ENCODE results near the gene LRIT2. TPM values are rescaled to one million over a fixed set of nuclear protein-coding genes. Genes with fewer than 3 reads are reported as not detected.

Gene LRIT2
- total RNA-seq = not detected in 2 replicates

DNA sequence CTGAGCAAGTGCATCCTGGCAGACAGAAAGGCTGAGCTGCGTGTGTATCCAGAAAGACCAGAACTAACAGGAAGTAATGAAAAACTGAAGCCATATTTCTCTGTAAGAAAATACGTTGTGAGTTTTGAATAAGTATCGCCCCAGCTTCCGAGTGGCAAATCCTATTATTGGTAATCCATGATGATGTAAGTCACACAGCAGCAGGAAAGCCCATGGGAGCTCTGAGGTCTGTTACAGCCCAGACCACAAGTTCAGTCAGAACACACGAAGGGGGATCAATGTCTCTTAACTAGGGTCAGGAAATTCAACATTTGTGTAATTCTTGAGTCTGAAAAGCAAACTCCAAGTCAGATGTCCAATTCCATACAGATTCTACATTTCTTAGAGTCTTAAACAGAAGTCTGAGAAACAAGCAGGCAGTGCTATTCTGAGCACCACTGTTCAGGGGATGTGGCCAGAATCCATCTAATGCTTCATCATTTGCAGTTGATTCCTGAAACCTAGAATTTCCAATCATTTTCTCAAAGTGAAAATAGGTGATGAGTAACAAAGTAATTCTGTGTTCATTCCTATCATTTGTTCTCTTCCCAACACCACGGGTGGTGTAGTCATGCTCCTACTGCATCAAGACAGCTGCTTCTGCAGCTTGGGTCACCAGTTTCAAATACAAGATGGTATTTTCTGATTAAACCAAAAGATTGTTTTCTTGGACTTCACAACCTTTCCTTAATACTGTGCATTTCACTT, at the start of gene LRIT2:
Gene LRIT2 (minus strand): TSS at position 118 of the 747 bp plus-strand sequence. CDS start 24 bp downstream, at position 94.

GRCh38 chr10:84244651-84245270, 19.4 kb upstream of the LRIT2 start, which contains the start of gene RGR:
Gene RGR (plus strand): TSS chr10:84245053. CDS start chr10:84245091, 38 bp downstream.

DNA sequence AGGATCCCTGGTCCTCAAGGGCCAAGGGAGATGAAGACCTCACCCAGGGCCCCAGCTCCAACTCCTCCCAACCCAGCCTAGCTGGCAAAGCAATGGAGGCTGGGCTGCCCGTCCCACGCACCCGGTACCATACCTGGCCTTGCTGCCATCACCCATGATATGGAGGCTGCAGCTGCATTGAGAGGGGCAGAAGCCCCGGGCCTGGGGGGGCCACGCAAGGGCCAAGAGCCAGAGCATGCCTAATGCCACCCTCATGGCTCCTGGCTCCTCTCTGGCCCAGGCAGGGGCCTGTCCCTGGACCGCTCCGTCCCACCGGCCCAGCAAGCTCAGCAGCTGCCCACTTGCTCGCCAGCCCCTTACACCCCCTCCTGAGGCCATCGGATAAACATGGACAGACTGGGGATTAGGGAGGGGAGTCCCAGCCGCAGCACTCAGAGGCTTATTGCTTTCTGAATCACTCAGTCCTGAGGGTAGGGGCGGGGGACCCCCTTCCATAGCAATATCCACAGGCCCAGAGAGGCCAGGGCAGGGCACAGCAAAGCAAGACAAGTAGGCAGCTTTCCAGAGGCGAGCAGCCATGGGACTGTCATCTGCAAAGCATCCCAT, 15.9 kb upstream of the LRIT2 start, which contains the start of gene LRIT1:
Gene LRIT1 (minus strand): TSS at position 362 of the 606 bp plus-strand sequence. CDS start 107 bp downstream, at position 255.

GRCh38 chr10:84194424-84195043, 30.8 kb downstream of the LRIT2 start, which contains the start of gene CDHR1:
Gene CDHR1 (plus strand): TSS chr10:84194537. CDS start chr10:84194761, 224 bp downstream.

DNA sequence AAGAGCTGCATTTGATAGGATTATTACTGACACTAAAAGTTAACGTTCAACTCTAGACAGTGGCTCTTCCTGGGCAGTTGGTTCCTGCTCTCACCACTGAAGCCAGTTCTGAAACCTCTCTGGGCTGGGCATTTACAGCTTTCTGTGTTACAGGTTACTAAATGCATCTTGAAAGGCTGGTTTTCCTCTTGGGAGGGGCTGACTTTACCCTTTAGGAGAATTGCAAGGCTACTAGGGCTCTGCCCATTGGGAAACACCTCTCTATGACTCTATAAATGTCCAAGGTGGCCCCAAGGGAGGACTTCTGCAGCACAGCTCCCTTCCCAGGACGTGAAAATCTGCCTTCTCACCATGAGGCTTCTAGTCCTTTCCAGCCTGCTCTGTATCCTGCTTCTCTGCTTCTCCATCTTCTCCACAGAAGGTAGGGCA, 51.8 kb downstream of the LRIT2 start, which contains the start of gene GPR15LG:
Gene GPR15LG (plus strand): TSS at position 301 of the 429 bp plus-strand sequence. CDS start 51 bp downstream, at position 352.

Other genes starting within 250 kb of the LRIT2 start
- 202 and 218 TPM in 2 replicates for gene GHITM, start 86.0 kb downstream of the LRIT2 start, total RNA-seq
- gene GPR15LG, start 51.7 kb downstream of the LRIT2 start, total RNA-seq = not detected in 2 replicates
- gene CDHR1, start 31.0 kb downstream of the LRIT2 start, total RNA-seq = under 0.01 TPM in 2 replicates
- gene LRIT1, start 16.0 kb upstream of the LRIT2 start, total RNA-seq = not detected in 2 replicates
- gene RGR, start 19.5 kb upstream of the LRIT2 start, total RNA-seq = not detected in 2 replicates
- 15.4 and 20.2 TPM in 2 replicates for gene CCSER2, start 103.0 kb upstream of the LRIT2 start, total RNA-seq

Measured in smooth muscle cell of bladder (primary cell).